Osteoblast (primary cell): Measurements from ENCODE around the gene PGGT1B. TPM values are rescaled to one million over a fixed set of nuclear protein-coding genes. Genes with fewer than 3 reads are reported as not detected.
A peak's percentile ranks its signal among the peaks of the same experiment; 100 is the strongest.

Experiments
- DNase-seq: peaks from one replicate; pipeline ENCODE4 v3.0.0; 2011; ENCODE audit warnings: low spot score, mixed read lengths; ENCODE audit not compliant: insufficient read length; ENCODE audit errors: missing footprints
- H2AFZ ChIP-seq: 2 replicates; pipeline ENCODE4 v1.6.0; 2011; ENCODE audit warnings: mild to moderate bottlenecking, low read length
- H3K27ac ChIP-seq: 2 replicates; pipeline ENCODE4 v1.5.1; 2011; ENCODE audit warnings: mild to moderate bottlenecking, low read depth, low read length, moderate library complexity
- H3K27me3 ChIP-seq: 2 replicates; pipeline ENCODE4 v1.6.0; 2012; ENCODE audit warnings: mild to moderate bottlenecking, control low read depth, inconsistent platforms, low read length, moderate library complexity; ENCODE audit not compliant: insufficient read depth
- H3K36me3 ChIP-seq: 2 replicates; pipeline ENCODE4 v1.5.1; 2011; ENCODE audit warnings: mild to moderate bottlenecking, low read length, control low read depth, moderate library complexity; ENCODE audit not compliant: insufficient read depth
- H3K4me1 ChIP-seq: 2 replicates; pipeline ENCODE4 v1.5.1; 2011; ENCODE audit warnings: mild to moderate bottlenecking, low read length, control low read depth, moderate library complexity; ENCODE audit not compliant: insufficient read depth
- H3K4me2 ChIP-seq: 2 replicates; pipeline ENCODE4 v1.6.0; 2011; ENCODE audit warnings: mild to moderate bottlenecking, low read length; ENCODE audit not compliant: insufficient read depth
- H3K4me3 ChIP-seq: fragments of 200-600 bp; sonication (generic); 3 replicates; pipeline ENCODE4 v1.5.1; 2012; ENCODE audit warnings: mild to moderate bottlenecking, low read length, inconsistent platforms; ENCODE audit not compliant: insufficient read depth
- H3K79me2 ChIP-seq: 2 replicates; pipeline ENCODE4 v1.6.0; 2012; ENCODE audit warnings: mild to moderate bottlenecking, low read length, control low read depth, inconsistent platforms; ENCODE audit not compliant: insufficient read depth
- H3K9me3 ChIP-seq: 2 replicates; pipeline ENCODE4 v1.5.1; 2011; ENCODE audit warnings: low read depth, low read length, control low read depth
- H4K20me1 ChIP-seq: 2 replicates; pipeline ENCODE4 v1.6.0; 2012; ENCODE audit warnings: mild to moderate bottlenecking, low read length, control low read depth; ENCODE audit not compliant: insufficient read depth
- small RNA-seq: library from RNA; depleted of rRNA; stranded (forward); fragments of <200 nt; gene quantifications from one replicate; pipeline ENCODE3, GENCODE V24; 2012
- total RNA-seq: library from RNA; depleted of rRNA; stranded (reverse); fragments of >200 nt; gene quantifications from 2 replicates; pipeline ENCODE4 v1.2.3, GENCODE V29; 2012
- TF ChIP-seq, protein P1 (sequence below): IDR thresholded peaks from 2 replicates; pipeline ENCODE4 v1.5.1; 2011; ENCODE audit warnings: mild to moderate bottlenecking, low read depth, low read length, moderate library complexity; ENCODE audit errors: extremely low read depth

The PGGT1B gene
- total RNA-seq, 1 donor = 14.1 TPM

DNA sequence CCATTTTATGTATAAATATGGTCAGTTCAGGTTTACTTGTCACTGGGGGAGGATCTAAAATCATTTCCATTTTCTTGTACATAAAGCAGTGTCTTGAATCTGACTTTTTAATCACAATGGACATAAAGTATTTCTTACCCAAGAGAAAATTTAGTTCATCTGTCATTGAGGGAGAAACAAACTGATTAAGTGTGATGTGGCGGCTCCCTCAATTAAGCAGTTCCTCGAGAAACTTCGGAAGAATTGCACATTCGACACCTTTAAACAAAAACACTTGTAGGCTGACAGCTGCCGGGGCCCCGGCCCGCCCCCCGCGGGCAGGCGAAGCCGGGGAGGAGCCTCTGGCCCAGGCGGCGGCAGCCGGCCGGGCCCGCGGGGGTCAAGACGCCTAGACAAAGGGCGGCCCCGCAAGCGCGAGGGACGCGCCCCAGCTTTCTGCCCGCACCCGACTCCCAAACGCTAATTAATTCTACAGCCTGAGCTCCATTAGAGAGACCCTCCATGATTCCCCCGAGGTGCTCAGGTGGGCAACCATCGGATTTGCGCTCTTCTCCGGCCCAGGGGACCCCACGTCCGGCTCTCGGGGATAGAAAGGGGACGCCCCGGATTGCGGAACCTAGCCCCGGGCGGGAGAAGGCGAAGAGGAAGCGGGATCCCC, 93.7 kb downstream of the PGGT1B start:
- Histone ChIP-seq H3K4me2 (peak overlapping the region; percentile 95), H3K4me1 (peaks cover 4% of the 10 kb centered on the region), H4K20me1 (no peaks in the 10 kb centered on the region), H3K27me3 (peaks cover 65% of the 10 kb centered on the region), H3K27ac (no peak overlapping the region), H3K79me2 (no peaks in the 10 kb centered on the region), H3K9me3 (no peaks in the 10 kb centered on the region), H3K36me3 (no peaks in the 10 kb centered on the region), H3K4me3 (peak overlapping the region; percentile 80), H2AFZ (peak overlapping the region; percentile 90)
- TF ChIP-seq, protein P1, sequence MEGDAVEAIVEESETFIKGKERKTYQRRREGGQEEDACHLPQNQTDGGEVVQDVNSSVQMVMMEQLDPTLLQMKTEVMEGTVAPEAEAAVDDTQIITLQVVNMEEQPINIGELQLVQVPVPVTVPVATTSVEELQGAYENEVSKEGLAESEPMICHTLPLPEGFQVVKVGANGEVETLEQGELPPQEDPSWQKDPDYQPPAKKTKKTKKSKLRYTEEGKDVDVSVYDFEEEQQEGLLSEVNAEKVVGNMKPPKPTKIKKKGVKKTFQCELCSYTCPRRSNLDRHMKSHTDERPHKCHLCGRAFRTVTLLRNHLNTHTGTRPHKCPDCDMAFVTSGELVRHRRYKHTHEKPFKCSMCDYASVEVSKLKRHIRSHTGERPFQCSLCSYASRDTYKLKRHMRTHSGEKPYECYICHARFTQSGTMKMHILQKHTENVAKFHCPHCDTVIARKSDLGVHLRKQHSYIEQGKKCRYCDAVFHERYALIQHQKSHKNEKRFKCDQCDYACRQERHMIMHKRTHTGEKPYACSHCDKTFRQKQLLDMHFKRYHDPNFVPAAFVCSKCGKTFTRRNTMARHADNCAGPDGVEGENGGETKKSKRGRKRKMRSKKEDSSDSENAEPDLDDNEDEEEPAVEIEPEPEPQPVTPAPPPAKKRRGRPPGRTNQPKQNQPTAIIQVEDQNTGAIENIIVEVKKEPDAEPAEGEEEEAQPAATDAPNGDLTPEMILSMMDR = no peak
- no peak for DNase-seq

- Histone ChIP-seq H3K27ac (no peak overlapping the region), H3K4me3 (no peak overlapping the region), H3K36me3 (no peaks in the 10 kb centered on the region), H3K27me3 (peaks cover 47% of the 10 kb centered on the region), H3K79me2 (no peaks in the 10 kb centered on the region), H3K9me3 (no peaks in the 10 kb centered on the region), H3K4me2 (no peak overlapping the region), H3K4me1 (peaks cover 4% of the 10 kb centered on the region), H4K20me1 (no peaks in the 10 kb centered on the region), H2AFZ (no peak overlapping the region)
- TF ChIP-seq, protein P1 = no peak
- DNase-seq = no peak
Measured at GRCh38 chr5:115166744-115167393, 95.8 kb downstream of the PGGT1B start.

GRCh38 chr5:115165790-115166189, 96.9 kb downstream of the PGGT1B start:
- no peaks in the 10 kb centered on the region for H3K9me3 ChIP-seq
- DNase-seq = no peak
- peaks cover 4% of the 10 kb centered on the region for H3K4me1 ChIP-seq
- H3K36me3 ChIP-seq = no peaks in the 10 kb centered on the region
- peaks cover 37% of the 10 kb centered on the region for H3K27me3 ChIP-seq
- no peaks in the 10 kb centered on the region for H4K20me1 ChIP-seq
- H3K4me3 ChIP-seq = no peak overlapping the region
- H3K79me2 ChIP-seq = no peaks in the 10 kb centered on the region
- H3K4me2 ChIP-seq = no peak overlapping the region
- TF ChIP-seq, protein P1 = no peak
- H3K27ac ChIP-seq = no peak overlapping the region
- H2AFZ ChIP-seq = no peak overlapping the region

DNA sequence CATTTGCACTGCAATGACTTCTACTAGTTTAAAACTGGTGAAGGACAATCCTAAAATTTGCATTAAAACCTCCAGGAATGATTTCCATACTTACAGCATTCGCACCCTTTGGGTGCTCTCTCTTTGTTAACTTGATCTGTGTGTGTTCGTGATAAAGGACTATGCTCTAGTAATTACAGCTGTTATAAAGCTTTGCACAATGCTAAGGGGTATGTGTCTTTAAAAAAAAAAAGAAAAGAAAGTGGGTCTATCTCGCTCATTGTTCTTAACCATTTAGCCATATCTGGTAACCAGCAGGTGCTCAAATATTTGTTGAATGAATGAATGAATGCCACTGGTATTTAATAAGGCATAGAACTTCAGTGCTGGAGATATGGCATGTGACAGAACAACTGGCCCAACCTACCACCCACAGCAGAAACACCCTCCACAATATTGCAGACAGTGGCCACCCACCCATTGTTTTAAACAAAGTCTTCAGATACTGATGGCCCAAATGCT, 101.7 kb downstream of the PGGT1B start:
- TF ChIP-seq, protein P1 = no peak
- no peaks in the 10 kb centered on the region for H3K4me1 ChIP-seq
- no peak overlapping the region for H2AFZ ChIP-seq
- H3K4me3 ChIP-seq = no peak overlapping the region
- H3K9me3 ChIP-seq = no peaks in the 10 kb centered on the region
- no peaks in the 10 kb centered on the region for H3K27me3 ChIP-seq
- no peak for DNase-seq
- H3K79me2 ChIP-seq = no peaks in the 10 kb centered on the region
- no peaks in the 10 kb centered on the region for H4K20me1 ChIP-seq
- no peaks in the 10 kb centered on the region for H3K36me3 ChIP-seq
- H3K4me2 ChIP-seq = no peak overlapping the region
- no peak overlapping the region for H3K27ac ChIP-seq

Small RNA genes within 50 kb of the gene (small RNA-seq; reads per million reads assigned to genes)
- gene HMGN1P15 = not detected

Other genes with a start within 250 kb of the PGGT1B start
- under 0.01 and 0.36 TPM in 2 replicates for gene TRIM36, start 93.0 kb downstream of the PGGT1B start, total RNA-seq
- gene CCDC112, start 33.8 kb upstream of the PGGT1B start, total RNA-seq = 4.7 and 5.0 TPM in 2 replicates